GM21737 (cell line): Measurements from ENCODE around the gene DFFB.

Source experiments
- ATAC-seq: cut with Tn5 transposase; IDR thresholded peaks from one replicate; pipeline ENCODE4 v1.9.1; 2021; ENCODE audit warnings: mild to moderate bottlenecking, moderate library complexity; ENCODE audit not compliant: unreplicated experiment

DFFB gene

DNA sequence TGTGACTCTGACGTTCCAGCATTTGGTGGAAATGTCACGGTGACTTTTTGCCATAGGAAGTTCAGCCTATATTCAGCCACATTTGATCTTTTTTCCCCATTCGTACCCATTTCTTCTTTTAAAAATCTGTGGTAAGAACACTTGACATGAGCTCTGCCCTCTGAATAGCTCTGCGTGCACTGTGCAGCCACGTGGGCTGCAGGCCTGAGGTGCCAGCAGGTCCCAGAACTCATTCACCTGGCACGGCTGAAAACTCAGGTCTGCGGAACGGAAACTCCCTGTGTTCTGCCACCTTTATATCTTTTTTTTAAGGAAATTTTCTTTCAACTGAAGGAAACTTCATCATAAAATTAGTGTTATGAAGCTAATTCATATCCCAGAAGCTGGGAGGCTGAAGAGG, 28.9 kb upstream of the DFFB start:
- ATAC-seq: no peak

GRCh38 chr1:3831689-3832088, 25.6 kb upstream of the DFFB start:
- no peak for ATAC-seq

DNA sequence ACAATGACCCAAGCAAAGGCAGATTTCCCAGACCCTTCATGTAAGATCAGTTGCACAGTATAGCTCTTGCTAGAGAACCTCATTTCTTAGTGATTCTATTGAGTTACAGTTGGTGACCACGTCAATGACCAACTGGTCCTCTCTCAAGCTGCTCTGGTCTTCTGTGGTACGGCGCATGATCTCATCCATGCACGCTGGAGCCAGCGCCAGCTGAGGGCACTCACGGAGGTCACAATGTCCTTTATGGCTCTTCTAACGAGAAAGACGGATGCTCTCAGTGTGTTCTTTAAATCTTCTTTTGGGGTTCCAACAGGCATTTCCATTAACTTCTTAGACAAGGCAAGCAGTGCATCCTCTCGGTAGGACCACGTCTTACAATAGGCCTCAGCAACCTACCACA, 22.6 kb upstream of the DFFB start:
- no peak for ATAC-seq

GRCh38 chr1:3836421-3836820, 20.9 kb upstream of the DFFB start:
- no peak for ATAC-seq

GRCh38 chr1:3837200-3837599, 20.1 kb upstream of the DFFB start:
- no peak for ATAC-seq

GRCh38 chr1:3837685-3838084, 19.6 kb upstream of the DFFB start:
- no peak for ATAC-seq

DNA sequence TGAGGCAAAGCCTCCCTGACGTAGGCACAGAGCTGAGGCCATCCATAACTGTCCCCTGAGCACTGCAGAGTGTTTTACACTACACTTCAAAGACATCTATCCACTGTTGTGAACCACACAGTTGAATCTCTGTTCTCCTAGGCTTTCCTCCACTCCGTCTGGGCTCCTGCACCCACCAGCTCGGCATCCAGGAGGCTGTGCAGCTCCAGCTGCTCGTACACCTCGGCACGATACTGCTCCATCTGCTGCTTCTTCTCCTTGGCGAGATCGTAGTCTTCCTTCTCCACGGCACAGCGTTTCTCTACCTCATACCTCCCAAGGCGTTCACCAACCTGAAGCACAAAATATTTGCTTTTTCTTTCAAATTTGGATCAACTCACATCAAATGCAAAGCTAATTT, 18.5 kb upstream of the DFFB start:
- no peak for ATAC-seq

DNA sequence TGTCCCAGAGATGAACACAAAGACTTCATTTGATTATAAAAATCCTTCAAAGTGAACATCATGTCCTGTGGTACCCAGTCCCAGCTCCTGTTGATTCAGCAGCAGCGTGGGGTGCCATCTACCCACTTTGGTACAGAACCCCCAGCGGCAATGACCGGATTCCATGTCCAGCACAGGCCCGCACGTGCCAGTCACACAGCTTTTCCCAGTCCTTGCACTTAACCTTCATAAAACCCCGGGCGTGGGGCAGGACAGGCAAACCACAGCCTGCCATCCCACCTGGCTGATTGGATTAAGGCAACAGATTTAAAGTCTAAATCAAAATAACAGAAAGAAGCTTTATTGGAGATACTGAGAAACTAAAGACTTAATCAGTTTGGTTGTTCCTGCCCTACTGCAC, 15.8 kb upstream of the DFFB start:
- ATAC-seq: no peak

DNA sequence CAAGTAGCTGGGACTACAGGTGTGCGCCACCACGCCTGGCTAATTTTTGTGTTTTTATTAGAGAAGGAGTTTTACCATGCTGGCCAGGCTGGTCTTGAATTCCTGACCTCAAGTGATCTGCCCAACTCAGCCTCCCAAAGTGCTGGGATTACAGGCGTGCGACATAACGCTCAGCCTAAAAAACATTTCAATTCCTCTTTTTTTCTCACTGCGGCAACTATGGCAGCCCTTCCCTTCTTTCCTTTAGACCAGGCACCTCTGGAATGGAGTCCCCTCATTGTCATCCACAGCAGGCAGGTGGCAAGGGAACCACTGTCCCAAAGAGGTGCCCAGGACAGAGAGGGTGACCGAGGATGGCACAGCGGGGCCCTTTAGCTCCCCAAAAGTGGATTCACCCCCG, 14.4 kb upstream of the DFFB start:
- ATAC-seq: no peak

DNA sequence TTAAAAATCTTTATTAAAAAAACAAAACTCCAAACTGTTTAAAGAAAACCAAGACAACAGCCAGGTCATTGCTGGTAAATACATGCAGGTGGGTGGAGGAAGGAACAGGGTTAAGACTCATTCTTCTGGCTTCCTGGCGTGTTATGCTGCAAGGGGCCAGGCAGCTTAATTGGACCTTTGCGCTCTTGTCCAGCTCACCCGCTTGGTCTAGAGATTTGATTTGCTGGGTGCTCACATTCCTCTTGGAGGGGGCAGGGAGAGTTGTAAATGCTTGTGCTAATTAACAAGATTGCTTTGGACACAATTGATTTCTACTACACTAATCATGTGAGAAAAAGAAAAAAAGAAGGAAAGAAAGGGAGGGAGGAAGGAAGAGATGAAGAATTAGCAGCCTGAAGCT, 10.7 kb upstream of the DFFB start:
- ATAC-seq: no peak

- no peak for ATAC-seq
Measured at GRCh38 chr1:3847081-3847480, 10.2 kb upstream of the DFFB start.

DNA sequence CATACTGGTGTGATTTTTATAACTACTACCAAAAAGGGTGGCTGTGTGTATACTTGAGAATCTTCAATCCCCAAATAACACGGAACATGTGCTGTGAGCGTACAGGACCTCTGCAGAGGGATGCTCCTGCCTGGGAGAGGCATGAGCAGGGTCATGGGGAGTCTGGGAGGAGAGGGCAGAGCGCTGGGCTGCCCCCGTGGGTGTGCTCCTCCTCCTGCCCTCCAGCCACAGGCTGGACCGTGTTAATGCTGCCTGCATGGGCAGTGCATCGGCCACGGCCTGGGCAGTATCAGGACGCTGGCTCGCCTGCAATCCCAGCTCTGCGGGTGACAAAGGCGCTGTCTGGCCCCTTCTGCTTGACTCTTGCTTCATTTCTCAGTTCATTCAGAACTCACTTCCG, 6.4 kb upstream of the DFFB start:
- ATAC-seq: no peak

DNA sequence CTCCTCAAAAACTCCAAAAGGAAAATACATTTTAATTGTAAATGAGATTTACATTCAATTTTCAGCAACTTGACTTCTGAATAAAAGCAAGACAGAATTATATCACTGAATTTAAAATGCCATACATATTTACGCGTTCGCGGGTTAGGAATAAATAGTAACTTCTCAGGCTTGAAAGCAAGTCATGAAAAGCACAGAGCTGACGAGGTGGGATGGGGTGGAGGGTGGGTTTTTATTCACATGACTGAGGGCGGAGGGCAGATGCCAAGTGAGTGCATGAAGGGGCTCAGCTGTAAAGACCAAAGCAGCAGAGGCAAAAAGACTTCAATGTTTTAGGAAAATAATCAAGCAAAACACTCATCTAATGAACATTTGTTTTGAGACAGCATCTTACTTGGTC, 6.0 kb upstream of the DFFB start:
- ATAC-seq: no peak

GRCh38 chr1:3852091-3852490, 5.2 kb upstream of the DFFB start:
- ATAC-seq: no peak

- ATAC-seq: no peak
Measured at GRCh38 chr1:3852711-3853485, 4.4 kb upstream of the DFFB start.

GRCh38 chr1:3857791-3858129, 484 bp downstream of the DFFB start:
- ATAC-seq: peak; percentile 0

- no peak for ATAC-seq
Measured at GRCh38 chr1:3858231-3858981, 1.1 kb downstream of the DFFB start.

GRCh38 chr1:3863231-3863935, 6.1 kb downstream of the DFFB start:
- ATAC-seq: no peak

DNA sequence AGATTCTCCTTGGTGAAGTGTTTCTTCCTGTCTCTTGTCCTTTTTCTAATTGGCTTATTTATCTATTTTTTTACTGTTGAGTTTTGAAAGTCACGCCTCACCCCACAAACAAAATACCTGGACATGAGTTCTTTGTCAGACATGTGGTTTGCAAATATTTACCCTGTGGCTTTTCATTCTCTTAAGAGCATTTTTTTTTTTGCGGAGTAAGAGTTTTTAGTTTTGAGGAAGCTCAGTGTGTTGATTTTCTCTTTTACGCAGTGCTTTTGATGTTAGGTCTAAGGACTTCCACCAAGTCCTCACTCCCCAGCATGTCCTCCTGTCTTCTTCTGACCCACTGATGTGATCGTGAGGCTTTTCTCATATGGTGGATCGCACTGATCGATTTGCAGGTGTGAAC, 7.6 kb downstream of the DFFB start:
- ATAC-seq: no peak

DNA sequence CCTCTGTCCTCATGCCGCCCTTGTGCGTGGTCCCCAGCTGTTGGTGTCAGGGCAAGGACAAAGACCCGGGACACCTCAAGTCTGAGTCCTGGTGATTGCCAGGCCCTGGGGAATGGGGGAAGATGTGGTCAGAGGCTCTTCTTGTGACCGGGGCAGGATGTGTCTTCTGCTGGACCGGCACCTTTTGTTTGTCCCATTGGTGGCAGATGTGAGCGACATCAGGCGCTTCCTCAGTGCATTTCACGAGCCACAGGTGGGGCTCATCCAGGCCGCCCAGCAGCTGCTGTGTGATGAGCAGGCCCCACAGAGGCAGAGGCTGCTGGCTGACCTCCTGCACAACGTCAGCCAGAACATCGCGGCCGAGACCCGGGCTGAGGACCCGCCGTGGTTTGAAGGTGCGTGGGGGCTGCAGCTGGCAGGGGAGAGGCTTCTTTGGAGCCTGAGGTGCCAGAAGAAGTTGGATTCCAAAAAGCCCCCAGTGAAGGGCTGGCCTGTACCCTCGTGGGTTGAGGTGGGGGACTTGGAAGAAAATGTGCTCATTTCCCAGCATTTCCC, 8.4 kb downstream of the DFFB start:
- no peak for ATAC-seq

- ATAC-seq: no peak
Measured at GRCh38 chr1:3868464-3869006, 11.3 kb downstream of the DFFB start.
